Activated T-helper 1 cell treated with anti-CD3 and anti-CD28 coated beads, Interleukin-2, amount 50 U/mL, for 16 hours (primary cell): Measurements from ENCODE around the gene COL27A1.
"Not testable (repeated sequence)": the region's sequence is repeated elsewhere in the genome, so short reads cannot be mapped to it uniquely, and the experiment has no call there.

Source experiments
- DNase-seq, 2 donors: peaks; one replicate each; pipeline ENCODE4 v3.0.0-alpha.2; 2020; ENCODE audit warnings: low read depth in 1 of 2, low spot score in 1 of 2

Gene COL27A1

DNA sequence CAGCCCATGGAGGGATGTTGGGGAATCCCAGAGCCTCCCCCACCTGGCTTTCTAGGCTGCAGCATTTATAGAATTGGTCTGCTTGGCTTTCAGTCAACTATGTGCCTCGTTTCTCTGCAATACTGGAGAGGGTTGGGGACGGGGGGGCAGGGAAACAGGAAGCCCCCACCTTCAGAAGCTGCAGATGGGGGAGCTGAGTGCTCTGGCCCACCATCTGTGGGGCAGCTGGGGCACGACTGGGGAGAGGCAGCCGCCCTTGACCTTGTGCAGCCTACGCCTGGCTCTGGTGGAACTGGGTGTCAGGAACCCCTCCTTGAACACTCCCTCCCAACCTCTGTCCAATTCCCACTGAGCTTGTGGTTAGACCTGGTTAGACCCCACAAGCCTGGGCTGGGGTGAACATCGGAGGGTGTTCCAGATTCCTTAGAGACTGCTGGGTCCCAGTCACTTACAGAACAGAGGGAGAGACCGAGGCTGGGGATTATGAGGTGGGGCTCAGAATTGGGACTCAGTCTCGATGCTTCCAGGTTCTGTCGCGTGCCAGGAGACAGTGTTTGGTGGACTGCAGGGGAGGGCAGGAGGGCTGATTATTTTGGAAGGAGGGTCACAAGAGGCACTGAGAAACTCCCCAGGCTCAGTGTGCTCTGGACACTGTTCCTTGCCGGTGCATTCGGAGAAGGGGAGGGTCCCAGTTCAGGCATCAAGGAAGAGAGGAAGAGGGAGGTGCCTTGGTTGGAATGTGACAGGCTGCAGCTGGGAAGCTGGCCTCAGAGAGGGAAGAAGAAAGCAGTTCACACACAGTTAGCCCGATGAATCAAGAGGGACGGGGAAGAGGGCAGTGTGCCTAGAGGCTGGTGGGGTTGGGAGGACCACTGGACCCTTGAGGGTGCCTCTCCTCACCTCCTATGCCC lies 25.6 kb downstream of the COL27A1 start:
- DNase-seq = no peak

DNA sequence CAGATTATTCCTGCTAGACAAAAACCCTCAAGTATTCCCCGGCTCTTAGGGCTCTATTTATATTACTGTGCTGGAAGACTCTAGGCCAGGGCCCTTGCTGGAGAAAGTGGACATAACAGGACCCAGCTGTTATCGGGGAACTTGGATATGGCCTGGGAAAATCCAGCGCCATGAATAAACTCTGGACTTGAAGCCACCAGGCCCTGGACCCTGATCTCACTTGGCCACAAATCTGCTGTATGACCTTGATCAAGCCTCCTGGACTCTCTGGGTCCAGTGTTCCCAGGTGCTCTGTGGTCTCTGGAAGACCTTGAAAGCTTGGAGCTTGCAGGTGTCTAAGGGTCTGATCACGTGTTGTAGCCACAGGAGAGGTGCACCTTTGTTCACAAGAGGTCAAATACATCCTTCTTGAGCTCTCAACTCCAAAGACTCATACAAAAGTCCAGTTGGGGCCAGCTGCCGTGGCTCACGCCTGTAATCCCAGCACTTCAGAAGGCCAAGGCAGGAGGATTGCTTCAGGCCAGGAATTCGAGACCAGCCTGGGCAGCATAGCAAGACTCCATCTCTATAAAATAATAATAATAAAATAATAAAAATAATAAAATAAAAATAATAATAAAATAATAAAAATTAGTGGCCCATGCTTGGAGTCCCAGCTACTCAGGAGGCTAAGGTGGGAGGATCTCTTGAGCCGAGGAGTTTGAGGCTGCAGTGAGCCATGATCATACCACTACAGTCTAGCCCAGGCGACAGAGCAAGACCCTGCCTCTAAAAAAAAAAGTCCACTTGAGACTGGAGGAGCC lies 26.5 kb downstream of the COL27A1 start:
- no peak for DNase-seq

DNA sequence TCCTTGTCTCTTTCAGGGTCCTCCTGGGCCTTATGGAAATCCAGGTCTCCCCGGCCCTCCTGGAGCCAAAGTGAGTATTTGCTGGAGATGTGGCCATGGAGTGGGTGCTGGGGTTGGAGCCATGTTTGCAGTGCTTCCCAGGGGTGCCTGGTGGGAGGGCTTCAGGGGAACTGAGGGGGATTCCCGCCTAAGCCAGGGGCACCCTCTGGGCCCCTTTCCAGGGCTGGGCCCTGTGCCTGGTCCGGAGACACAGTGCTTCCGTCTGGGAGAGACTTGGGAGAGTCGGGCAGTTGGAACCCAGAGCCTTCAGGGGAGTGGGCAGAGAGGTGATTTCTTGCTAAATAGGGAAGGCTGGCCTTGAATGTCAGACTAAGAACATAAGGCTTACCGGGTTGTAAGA lies 27.7 kb downstream of the COL27A1 start:
- no peak for DNase-seq

DNA sequence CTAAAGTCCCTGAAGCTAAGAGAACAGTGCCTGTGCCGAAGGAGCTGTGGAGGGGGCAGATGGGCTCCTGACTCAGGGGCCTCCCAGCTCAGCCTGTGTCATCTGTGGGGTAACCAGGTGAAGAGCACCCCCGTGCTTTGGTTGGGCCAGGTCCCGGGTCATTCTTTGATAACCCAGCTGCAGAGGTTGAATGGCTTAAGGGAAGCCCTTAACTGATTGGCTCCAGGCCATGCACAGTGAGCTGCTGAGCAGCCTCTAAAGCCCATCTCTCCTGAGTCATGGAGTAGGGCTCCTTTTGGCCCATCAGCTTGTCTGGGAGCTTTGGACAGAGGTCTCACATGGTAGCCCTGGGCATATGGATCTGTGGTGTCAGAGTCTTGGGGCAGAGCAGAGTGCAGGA lies 28.7 kb downstream of the COL27A1 start:
- no peak for DNase-seq

DNA sequence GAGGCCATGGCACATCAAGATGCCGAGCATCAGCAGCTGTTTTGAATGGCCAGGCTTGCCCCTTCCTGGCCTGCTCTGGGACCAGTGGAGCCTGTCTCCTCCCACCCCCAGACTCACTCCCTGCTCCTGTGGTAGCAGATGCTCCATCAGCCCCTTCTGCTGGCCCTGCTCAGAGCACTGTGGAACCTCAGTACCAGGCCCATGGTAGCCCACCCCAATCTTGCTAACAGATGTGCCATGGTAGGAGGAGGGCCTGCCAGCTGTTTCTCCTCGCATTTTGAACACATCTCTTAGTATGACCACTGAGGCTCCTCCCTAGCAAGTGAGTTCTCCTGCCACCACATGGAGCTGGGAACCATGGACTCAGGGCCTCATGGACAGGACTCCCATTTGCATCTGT lies 29.5 kb downstream of the COL27A1 start:
- no peak for DNase-seq

DNA sequence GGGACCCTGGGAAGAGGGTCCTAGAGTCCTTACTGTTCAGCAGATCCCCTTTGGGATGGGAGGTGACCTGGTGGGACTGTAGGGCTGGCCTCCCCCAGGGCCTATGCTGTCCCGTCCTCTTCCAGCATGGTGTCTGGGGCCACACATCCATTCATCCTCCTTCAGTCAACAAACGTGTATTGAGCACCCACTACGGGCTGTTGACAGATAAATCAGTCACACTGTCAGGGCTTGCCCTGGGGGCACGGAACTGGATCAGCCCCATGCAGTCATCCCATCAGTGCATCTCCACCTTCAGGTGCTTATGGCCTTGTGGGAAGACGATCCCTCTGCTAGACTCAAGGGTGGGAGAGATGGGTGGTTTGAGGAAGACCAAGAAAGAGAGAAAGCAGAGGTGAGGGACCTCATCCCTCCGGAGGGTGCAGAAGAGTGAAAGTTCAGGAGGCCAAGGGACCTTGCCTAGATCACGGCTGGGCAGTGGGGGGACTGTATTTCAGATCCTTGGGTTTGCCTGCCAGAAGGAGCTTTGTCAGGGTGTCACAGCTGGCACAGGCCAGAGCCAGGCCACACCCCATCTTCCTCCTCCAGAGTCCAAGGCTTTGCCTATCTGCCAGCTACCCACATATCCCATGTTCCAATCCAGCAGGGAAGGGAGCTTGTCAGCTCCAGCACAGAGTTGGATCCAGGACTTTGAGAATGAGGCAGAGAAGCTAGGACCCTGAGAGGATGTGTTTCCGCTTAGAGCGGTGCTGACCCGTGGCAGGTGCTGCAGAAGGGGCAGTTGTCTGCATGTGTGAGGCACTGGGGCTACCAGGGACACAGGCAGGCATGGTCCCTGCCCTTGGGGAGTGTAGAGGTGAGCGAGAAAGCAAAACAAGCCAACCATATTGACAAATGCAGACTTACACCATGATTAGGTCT lies 30.5 kb downstream of the COL27A1 start:
- no peak for DNase-seq

DNA sequence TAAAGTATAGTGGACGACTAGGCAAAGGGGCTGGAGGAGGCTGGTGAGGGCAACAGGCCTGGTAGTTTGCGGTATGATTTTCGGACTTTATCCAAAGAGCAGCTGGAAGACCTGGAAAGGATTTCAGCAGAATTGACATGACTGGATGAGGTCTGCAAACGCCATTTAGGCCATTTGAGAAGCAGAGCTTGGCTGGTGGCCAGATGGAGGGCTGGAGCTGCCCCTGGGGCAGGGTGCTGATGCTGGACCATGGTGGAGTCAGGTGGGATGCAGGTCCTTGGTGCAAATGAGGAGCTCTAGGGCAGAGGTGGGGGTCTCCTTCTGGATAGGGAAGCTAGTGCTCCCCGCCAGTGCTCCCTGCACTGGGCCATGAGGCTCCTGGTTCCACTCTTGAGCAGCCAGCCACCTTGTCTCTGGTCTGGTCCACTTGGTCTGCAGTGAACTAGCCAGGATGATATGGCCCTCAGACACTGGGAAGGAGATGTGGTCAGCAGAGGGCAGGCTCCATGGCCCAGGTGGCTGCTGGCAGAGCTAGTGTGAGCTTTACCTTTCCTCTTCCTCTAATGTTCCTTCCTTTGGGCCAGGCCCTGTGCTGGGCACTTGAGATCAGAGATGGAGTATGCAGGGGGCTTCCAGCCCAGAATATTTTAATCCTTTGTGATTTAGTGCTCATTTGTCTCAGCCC lies 31.4 kb downstream of the COL27A1 start:
- no peak for DNase-seq

DNA sequence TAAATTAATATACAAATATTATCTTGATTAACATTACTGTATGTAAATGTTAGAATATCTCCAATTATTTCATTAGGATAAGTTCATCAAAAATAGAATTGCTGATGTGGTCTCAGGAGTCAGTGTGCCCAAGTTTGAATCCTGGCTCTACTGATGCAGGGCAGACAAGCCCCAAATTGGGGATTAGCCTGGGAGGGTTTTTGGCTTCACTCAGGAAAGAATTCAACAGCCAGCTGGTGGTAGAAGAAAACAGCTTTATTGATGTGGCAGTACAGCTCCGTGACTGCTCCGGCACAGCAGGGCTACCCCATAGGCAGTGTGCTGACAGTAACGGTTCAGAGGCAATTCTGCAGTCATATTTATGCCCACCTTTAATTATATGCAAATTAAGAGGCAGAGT lies 32.5 kb downstream of the COL27A1 start:
- DNase-seq = no peak

DNA sequence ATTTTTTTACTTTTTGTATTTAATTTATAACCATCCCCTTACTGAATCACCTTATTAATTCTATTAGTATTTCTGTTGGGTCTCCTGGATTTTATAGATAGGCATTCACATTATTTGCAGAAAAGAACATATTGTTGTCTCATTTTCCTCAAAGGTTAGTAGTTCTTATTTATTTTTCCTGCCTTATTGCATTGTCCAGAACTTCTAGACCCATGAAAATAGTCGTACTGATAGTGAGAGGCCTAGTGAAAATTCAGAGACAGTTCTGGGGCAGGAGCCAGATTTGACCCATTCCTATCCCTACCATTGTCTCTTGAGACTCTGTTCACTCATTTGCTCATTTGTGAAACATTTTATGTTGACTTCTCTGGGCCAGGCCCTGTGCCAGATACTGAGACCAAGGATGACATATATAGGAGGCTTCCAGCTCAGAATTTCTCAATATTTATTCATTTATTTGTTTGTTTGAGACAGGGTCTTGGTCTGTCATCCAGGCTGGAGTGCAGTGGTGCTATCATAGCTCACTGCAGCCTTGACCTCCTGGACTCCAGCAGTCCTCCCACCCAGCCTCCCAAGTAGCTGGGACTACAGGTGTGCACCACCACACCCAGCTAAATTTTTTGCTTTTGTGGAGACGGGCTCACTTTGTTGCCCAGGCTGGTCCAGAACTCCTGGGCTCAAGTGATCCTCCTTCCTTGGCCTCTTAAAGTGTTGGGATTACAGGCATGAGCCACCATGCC lies 34.7 kb downstream of the COL27A1 start:
- DNase-seq = no peak

DNA sequence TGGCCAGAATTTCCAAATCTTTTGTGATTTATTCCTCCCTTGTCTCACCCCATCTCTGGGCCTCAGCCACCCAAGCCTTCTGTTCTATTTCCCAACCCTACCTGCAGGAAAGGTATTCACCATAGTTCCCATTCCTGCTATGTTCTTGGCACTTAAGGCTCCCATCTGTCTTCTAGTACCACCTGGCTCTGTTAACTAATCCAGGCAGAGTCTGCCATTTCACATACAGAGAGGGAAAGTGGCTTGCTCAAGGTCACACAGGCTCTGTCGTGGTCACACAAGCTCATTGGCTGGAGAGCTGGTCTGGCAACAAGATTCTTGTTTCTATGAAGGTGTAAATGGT lies 35.2 kb downstream of the COL27A1 start:
- no peak for DNase-seq

DNA sequence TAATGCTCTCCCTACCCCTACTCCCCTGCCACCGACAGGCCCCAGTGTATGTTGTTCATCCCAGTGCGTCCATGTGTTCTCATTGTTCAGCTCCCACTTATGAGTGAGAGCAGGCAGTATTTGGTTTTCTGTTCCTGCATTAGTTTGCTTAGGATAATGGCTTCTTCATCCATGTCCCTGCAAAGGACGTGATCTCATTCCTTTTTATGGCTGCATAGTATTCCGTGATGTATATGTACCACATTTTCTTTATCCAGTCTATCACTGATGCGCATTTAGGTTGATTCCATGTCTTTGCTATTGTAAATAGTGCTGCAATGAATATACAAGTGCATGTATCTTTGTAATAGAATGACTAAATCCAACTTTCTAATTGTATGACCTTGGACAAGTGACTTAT lies 36.1 kb downstream of the COL27A1 start:
- not testable (repeated sequence) for DNase-seq

DNA sequence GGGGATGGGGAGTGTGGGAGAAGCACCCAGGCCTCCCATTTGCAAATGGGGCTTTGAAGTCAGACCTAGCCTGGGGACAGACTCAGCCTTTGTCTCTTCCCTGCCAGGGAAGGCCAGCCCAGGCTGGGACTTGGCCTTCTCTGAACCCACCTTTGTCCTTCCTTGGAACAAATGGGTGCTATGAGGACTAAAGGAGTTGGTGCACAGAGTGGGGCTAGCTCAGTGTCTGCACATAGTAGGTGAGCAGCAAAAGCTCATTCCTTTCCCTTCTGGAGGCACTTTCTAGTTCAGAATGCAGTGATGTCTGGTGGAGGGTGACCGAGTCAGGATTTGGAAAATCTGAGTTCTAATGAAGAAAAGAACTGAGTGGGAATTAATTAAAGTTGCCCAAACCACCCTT lies 37.2 kb downstream of the COL27A1 start:
- DNase-seq = no peak

DNA sequence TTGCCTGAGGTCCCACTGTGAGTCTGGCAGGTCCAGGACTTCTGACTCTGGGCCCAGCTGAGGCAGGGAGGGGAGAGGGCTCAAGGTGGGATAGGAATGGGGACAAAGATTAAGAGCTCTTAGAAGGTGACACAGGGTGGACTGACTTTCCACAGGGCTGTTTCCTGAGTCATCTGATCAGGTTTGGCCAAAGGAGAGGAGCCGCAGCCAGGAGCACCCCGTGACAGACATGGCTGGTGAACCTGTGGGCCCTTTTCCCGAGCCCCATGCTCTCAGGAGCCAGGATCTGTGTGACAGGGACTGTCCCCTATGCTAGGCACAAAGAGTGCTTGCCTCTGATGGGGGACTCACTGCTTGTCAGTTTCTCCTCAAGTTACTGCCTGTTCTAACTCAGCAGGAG lies 37.8 kb downstream of the COL27A1 start:
- no peak for DNase-seq

DNA sequence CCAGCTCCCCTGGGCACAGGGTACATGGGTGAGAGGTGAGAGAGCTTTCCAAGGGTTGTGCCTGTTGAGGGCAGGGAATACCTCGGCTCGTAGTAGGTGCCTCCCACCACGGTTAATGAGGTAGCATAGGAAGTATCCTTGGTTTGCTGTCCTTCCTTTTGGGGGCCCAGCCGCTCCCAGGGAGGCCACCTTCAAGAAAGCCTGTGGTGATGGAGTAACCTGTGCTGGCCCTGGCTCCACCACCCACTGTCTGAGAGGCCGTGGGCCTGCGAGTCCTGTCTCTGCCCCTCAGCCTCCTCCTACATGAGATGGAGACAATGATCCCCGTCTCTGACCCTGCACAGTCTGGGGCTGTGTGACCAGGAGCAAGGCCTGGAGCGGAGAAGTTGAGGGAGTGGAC lies 40.8 kb downstream of the COL27A1 start:
- no peak for DNase-seq

DNA sequence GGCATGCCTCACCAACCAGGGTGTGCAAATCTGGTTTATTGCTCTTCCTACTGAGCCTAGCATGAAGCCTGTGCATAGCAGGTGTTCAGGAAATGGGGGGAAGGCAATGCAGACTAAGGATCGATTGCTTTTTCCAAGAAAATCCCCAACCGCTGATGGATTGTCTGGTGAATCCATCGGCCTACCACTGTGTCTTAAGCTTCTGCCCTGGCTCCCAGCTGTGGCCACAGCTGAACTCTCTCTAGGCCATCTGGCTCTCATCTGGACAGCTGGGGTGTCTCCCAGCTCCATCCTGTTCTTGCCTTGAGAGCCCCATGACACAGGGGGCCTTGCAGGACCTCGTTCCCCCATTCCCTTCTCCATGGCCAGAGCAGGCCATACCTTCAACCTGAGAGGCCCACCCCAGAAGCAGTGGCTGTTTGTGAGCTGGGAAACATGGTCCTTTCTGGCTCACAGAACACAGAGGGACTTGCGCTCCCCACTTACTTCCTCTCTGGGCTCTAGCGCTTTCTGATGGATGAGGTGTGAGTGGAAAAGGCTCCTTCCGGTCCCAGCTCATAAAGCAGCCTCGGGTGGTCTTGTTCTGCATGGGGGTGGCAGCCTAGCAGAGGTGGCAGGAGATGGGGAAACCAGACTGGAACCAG lies 41.8 kb downstream of the COL27A1 start:
- no peak for DNase-seq

DNA sequence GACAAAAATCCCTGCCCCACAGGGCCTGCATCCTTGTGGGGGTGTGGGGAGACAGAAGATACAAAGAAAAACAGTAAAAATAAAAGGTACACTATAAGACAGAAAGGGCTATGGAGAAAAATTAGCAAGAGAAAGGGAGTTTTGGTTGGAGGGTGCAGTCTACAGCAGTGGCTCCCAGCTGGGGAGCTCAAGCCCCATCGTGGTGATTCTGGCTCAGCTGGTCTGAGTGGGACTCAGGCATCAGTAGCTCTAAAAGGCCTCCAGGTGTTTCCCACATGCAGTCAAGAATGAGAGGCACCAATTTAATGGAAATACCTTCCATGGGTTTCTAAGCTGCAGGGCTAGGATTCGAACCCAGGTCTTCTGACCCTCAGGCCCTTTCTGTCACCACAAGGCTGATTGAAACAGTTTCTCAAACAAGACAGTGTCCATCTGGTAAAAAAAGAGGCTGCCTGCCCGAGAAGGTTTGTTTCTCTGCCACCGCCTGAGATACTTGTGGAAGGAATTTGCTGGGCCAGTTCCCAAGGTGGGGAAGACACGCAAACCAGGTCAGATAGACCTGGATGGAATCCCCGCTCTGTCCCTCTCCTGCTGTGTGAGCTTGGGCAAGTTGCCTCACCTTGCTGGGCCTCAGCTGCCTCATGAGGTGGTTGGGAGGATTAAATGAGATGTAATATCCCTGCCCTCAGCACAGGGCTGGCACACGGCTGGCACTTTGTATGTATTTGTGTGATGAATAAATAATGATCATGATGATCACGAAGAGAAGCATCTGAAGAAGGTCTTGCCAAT lies 43.1 kb downstream of the COL27A1 start:
- no peak for DNase-seq

DNA sequence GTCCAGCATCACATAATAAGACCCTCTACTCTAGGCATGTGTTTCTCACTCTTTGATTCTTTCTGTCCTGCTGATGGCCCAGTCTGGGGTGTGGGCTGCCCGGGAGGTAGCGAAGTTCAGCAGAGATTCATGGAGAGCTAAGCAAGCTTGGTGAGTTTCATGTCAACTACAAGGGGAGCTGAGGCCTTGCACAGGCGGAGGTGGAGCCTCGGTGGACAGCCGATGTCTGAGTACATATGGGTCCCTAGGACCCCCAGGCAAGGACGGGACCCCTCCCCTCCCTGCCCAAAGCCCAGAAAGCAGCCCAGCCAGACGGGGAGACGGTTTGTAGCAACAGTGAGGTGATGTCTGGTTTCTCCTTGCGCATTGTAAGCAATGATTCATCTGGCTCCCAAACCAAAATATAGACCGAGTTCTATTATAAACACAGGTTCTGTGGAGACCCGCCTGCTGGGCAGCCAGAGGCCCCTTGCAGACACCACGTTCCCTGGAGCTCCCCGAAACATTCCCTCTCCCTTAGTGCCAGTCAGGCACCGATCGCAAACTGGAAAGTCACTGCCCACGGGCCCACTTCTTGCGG lies 45.5 kb downstream of the COL27A1 start:
- DNase-seq = no peak

DNA sequence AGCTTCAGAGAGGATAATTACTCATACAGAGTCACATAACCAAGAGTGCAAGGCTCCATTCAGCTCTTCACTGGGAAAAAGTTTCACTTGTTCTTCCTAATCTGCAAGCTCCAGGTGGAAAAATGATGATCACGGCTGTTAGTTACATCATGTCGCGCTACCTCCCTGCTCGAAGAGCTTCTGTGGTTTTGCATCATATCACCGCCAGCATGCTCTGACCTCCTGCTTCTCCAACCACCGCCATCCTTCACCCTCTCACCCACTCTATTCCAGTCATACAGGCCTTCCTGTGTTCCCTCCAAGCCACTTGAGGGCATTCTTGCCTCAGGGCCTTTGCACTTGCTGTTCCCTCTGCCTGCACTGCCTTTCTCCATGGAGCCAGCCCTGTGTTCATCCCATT lies 47.1 kb downstream of the COL27A1 start:
- no peak for DNase-seq

DNA sequence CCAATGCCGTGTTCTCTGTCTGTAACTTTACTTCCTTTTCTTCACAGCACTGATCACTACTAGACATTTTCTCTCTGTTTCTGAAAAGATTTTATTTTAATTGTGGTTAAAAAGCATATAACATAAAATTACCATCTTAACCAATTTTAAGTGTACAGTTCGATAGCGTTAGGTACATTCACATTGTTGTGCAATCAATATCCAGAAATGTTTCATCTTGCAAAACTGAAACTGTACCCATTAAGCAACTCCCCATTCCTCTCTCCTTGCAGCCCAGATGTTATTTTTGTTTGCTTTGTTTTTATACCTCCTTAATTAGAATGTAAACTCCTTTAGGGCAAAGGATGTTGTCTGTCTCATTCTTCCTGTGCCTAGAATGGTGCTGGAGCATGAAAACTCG lies 47.5 kb downstream of the COL27A1 start:
- no peak for DNase-seq
